Middle frontal gyrus (tissue), 1 donor: ENCODE results near the gene ARID5B.
"Not testable (repeated sequence)": the region's sequence is repeated elsewhere in the genome, so short reads cannot be mapped to it uniquely, and the experiment has no call there.

Experiments used
- DNase-seq: peaks from one replicate; pipeline ENCODE4 v3.0.0-alpha.2; 2015; ENCODE audit warnings: low spot score; ENCODE audit errors: extremely low spot score

The ARID5B gene

DNA sequence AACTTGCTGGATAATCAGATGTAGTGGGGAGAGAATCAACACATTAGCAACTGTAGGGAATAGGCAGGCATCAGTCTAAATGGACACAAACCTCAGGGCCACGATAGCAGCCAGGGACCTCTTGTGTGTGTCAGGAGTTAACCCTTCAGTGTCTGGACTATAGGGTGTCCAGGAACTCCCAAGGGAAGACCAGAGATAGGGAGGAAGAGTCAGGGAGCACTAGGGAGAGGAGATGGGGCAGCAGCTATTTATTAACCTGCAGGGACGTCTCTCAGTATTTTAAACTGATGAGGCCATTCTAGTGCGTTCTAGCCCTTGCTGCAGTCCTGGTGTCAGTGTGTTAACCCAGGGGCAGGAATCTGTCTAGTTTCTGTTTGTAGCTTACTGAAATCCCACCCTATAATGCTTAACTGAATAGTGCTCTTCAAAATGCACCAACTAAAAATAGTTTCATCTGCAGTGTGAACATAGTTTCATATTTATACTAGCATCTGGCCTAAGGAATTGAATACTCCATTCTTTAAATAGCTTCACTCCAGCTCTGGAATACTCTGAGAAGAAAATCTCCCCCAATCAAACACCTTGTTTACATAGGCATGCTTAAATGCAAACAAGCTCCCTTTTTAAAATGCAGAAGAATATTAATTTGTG lies 62.7 kb downstream of the ARID5B start:
- DNase-seq = no peak

DNA sequence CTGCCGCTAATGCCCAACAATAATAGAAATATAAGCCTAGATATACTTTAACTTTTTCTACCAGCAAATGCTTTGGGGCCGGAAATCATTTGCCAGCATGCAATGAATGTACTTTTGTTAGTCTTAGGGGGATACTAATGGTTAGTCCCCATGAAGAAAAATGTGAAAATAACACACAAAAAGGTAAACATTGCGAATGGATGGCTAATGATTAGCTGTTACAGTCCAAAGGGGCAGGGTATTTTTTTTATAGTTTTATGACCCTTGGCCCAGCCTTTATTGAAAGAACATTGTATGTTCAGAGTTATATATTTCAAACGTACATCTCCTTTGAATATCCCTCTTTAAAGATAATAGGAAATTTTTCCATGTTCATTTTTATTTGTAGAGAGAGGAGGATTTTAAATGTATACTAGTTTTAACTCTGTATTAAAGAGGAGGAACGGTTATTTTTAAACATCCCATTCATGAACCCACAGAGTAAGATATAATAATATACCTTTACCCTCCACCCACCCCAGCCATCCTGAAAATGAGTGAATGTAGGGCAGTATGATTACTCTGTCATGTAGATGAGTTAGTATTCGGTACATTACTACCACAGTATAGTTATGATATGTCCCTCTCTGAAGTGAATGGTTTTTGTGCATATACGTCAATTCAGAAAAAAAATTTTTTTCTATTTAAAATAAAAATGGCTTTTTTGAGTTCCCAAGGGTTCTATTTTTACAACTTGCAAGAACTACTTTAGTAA lies 63.6 kb downstream of the ARID5B start:
- DNase-seq = no peak

DNA sequence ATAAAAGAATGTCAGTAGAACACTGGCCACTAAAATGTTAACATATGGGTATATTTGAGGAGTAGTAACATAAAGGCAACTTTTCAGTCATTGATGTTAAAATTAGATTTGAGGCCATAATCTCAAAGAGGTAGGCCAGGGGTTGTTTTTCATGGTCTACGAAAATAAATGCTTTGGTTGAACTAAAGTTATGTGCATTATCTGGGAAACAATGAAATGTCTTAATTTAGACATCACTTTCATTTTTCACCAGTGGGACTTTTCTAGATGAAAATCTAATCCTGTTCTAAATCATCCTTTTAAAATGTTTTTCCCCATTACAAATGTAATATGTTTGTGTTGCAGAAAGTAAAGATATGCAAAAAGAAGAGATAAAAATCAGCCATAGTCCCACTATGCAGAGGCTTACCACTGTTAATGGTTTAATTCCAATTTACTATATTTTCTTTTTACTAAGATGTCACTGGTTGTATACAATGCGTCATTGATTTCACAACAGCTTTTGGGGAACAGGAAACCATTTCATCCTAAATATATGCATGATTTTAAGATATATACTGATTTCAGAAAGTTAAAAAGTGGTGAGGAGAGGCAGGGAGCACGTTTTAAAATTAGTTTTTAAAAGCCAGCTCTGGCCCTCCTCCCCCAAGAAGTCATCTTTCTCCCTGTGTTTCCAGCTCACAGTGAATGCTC lies 64.3 kb downstream of the ARID5B start:
- DNase-seq = no peak

DNA sequence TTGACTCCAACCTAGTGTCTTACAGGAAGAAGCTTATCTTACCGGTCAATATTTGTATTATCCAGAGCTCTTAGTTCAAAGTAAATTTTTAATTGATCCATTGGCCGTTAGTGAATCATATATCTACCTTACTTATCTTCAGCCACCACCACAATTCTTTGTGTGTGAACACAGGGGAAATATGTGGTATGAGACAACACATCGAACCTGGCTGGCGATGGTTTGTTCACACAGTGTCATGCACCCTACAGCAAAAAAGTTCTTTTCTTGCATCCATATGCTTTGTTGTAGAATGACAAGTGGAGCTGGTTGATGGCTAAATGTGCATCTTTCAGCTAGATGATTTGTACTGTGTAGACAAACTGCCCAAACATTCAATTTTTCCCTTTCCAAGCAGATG lies 65.8 kb downstream of the ARID5B start:
- DNase-seq = no peak

DNA sequence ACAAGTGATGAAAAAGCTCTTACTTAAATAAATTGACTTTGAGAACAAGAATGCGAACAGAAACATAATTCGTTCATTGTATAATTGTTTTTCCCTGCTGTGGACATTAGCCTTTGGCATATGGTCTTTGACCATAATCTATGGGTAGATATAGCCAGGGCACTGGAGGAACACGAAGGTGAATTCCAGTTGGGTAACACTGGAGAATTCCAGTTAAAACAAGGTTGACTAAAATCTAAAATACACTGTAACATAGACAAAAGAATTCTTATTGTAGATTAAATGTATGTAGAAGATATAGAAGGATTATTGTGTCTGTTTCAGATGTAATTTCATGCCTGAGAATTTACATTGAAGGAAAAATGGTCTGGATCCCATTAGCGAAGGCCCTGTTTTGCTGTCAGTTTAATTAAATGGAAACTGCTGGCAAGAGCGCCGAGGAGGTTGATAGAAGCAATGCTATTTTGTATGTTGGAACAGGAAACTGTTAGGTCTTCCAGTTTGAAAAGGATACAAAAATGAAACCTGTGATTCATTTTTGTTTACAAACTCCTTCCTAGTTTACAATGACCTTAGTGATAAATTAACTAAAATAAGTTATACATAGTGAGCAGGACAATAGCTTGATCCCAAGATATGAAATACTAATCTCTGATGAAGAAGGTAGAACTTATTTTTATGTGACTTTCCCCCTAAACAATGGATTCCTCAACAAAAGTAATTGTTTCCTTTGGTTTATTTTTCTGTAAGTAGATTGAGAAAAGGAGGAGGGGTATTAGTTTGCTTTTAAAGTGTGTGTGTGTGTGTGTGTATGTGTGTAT lies 68.9 kb downstream of the ARID5B start:
- no peak for DNase-seq

DNA sequence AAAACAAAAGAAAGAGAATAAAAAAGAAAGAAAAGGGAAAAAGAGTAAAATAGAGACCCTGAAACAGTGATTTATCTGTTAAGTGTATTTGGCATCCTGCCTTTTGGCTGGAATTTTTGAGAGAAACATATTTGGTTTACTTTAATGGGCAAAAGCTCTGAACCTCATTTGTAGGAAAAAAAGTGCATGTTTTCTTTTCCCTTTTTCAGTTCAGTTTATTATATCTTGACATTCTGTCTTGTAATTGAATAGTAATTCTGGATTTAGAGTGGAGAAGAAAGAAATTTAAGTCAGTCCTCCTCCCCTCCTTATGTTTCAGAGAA lies 69.5 kb downstream of the ARID5B start:
- no peak for DNase-seq

DNA sequence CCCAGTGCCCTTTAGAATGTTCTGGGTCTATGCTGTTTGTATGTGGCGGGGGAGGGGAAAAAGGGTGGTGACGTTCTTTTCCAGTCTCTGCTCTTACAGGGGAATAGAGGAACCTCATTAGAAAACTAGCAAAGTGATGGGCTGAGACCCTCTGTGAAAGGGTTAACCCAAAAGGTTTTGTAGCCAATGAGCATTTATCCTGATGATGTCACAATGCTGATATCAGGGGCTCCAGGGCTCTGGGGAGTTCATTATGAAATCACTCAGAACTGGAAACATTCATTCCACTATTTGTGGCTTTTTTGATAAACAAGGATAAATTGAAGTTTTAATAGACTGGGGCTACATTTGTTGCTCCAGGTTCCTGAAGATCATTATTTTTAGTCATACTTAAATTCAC lies 71.7 kb downstream of the ARID5B start:
- DNase-seq = no peak

DNA sequence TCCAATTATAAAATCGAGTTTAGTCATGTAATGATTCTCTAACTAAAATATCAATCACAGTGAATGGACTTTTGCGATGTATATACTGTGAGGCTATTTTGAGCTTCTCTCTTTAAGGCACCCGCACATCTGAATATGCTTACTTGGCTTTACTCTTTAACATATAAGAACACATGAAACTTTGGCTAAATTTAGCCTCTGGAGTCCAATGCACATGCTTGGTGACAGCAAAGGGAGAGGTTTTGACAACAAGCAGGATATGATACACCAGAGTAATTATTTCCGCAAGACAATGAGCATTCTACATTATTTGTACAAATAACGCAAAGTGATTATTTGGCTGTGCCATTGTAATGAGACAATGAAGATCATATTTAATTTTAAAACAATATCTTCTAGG lies 72.4 kb downstream of the ARID5B start:
- no peak for DNase-seq

DNA sequence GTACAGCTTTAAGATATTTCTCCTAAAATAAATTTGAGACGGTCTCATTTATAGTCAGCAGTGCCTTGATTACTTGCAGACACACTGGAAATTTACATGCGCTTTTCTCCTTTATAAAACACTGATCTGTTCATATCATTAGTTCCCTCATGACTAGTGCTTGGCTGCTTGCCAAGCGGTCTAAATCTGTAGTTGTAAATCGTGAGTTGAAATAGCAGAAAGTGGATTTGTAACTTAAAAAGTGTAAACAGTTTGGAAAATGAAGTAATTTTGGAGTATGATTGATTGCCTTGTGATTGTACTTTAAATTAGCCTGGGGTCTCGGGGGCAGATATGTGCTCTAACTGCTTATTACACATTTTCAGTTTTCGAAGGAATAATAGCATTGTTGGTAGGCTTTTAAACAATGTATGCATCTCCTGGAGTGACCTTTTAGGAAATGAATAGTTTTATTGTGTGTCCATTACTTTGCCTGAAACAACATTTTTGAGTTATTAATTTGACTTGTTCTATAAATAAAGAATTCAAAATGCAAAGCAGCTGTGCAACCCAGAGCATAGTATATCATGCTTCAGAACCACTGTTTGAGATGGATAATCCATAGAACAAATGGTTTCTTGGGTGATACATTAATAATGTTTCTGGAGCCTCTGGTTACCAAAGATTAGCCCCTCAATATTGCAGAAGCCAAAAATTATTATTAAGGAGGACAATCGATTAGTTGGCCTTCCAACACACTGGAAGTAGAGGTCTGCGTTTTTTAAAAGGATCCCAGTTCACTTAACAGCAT lies 73.3 kb downstream of the ARID5B start:
- DNase-seq = no peak

DNA sequence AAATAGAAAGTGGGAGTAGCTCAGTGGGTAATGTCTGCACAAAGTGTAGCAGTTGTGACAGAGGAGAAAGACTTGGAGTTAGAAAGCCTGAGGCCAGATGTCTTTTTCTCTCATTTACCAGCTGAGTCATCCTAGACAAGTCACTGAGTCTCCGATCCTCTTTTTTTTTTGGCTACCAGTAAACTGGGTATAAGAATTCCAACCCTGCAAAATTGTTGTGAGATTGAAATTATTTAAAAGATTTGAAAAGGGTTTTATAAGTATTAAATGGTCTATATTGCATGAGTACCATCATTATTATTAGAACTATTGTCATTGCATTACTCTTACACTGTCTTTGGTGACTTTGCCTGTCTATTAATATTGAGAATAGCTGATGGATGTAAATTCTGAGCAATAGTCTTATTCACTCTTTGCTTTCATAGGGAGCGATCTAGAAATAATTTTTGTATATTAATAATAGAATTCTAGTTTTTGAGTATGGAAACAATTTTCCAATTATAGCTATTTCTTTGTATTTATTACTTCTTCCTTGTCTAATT lies 74.0 kb downstream of the ARID5B start:
- no peak for DNase-seq

DNA sequence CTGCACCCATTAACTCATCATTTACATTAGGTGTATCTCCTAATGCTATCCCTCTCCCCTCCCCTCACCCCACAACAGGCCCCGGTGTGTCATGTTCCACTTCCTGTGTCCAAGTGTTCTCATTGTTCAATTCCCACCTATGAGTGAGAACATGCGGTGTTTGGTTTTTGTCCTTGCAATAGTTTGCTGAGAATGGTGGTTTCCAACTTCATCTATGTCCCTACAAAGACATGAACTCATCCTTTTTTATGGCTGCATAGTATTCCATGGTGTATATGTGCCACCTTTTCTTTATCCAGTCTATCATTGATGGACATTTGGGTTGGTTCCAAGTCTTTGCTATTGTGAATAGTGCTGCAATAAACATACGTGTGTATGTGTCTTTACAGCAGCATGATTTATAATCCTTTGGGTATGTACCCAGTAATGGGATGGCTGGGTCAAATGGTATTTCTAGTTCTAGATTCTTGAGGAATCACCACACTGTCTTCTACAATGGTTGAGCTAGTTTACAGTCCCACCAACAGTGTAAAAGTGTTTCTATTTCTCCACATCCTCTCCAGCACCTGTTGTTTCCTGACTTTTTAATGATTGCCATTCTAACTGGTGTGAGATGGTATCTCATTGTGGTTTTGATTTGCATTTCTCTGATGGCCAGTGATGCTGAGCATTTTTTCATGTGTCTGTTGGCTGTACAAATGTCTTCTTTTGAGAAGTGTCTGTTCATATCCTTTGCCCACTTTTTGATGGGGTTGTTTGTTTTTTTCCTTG lies 75.6 kb downstream of the ARID5B start:
- DNase-seq = not testable (repeated sequence)

DNA sequence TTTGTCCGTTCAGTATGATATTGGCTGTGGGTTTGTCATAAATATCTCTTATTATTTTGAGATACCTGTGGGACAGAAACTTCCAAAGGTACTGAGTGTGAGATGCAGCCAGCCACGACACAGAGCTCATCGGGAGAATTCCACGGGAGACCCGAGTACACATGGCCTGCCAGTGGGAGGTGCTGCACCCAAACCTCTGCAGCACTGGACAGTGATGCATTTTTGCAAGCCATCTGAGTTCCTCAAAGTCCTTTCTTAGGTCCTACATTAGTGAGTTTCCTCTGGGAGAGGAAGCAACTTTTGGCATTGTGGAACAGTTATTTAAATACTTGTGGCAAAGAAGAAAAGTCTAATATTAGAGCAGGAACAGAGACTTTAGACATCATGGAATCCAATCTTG lies 77.5 kb downstream of the ARID5B start:
- DNase-seq = no peak

DNA sequence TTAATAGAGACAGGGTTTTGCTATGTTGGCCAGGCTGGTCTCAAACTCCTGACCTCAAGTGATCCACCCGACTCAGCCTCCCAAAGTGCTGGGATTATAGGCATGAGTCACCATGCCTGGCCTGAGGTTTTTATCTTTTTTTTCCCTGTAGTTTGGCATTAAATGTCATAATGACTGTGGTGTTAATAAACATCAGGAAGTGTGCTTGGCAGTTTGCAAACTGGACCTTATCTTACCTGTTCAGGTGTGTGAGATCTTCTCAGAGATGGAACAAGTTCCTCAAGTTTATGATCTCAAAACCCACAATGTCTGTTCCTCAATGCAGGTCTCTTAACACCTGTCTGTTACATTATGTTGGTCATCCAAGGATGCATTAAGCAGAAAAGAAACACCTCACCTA lies 80.0 kb downstream of the ARID5B start:
- no peak for DNase-seq

DNA sequence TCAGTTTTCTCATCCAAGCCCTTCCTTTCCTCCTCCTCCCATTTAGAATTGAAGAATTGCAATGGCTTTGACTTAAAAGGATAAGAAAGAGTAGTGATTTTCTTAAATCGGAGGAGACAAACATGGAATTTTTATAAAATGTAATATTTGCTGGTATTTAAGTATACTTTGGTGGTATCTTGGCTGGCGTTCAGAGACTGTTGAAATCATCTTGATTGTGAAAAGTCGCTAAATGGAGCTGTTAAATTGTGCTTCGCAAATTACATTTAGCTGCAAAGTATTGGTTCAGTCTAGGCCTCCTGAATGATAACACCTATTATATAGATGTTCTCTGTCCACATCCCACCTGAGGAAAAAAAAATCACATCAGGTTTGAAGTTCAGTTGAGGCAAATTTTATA lies 81.8 kb downstream of the ARID5B start:
- DNase-seq = no peak

DNA sequence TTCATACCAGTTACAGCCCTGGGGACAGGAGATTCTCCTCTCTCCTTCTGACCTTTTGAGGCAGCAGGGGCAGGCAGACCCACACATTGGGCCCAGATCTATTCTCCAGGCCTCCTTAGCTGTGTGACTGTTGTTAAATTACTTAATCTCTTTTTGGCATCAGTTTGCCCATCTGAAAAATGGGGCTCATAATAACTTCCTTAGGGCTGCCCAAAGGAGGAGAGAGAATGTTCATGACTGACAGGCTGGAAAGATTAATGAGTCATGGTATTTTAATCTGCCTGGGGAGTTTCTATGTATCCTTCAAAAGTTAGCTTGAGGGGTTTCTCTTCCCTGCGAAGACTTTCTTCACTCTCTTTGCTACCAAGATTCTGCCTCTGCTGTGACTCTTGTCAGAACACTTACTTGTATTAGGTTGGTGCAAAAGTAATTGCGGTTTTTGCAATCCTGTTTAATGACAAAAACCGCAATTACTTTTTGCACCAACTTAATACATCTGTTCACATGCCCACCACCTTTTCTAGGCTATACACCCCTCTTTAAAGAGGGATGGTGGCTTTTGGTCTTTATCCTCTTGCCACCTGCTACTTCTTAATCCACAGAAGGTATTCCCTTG lies 83.4 kb downstream of the ARID5B start:
- no peak for DNase-seq

DNA sequence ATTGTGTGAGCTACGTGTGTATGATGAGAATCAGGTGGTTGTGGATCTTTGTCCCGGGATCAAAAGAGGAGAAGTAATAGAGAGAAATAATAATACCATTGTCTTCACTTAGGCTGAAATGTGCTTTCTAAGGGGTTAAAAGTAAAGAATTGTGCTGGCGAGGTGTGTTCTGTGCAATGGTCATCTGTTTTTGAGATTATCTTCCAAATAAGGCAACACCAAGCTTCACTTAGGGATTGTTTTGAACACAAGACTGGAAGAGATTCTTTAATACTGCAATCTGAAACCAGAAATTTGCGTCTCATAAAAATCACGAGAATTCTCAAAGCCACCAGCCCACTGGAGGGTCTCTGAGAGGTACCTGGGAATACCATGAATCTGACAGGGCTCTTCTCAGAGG lies 84.2 kb downstream of the ARID5B start:
- DNase-seq = no peak

DNA sequence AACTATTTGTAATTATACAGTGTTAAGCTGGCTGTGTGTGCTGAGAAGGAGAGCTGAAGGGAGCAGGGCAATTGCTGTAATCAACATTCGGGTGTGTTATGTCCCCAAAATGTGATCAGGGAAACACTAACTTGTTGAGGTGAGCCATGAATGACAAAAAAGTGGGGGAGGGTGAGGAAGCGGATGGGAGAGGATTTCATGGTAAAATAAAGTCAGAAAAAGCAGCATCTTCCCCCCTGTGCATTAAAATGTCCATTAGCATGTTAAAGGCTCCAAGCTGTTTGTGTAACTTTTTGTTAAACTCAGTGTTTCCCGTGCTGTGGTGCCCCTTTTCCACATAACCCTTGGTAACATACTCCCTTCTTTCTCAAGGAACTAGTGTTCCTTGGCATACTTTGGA lies 84.9 kb downstream of the ARID5B start:
- DNase-seq = no peak

DNA sequence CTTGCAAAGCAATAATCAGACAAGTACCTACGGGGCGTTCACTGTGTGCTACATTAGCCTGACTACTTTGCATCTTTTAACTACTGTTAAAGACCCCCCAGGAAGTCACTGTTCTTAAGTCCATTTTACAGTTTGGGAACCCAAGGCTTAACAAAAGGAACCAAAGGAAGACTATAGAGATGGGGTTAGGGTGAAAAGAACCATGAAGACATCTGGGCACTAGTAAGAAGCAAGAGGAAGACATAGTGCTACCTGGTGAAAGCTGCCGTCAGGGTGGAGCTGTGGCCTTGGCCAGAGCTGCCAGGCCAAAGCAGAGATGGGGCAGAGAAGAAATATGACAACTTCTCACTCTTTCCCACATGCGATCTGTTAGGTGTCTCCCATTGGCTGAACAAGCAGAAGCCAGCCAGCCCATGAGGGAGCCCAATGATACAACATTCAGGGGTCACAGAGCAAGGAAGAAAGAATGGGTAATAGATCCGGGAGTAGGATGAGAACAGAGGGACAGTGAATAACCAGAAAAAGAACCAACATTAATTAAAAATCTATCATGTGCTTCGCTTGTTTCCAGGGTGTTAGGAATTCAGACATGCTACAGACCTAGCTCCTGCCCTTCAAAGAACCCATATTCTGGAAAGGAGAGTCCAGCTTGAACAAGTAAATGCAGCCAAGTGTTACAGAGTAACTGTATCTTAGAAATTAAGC lies 85.4 kb downstream of the ARID5B start:
- no peak for DNase-seq

DNA sequence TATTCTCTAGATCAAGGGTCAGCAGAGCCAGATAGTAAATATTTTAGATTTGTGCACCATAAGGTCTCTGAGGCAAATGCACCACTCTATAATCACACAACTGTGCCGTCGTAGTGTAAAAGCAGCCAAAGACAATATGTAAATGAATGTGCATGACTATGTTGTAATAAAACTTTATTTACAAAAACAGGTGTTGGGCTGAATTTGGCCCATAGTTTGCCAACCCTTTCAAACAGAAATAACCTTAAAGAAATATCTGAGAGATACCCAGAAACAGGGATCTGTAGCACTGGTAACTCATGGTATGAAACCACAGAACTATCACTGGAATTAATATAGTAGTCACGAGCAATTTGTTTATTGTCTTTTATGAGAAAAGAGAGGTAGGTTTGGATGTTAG lies 86.0 kb downstream of the ARID5B start:
- no peak for DNase-seq
